CD14-positive monocyte (primary cell): ENCODE results near the gene COL4A5. TPM values are rescaled to one million over a fixed set of nuclear protein-coding genes. Genes with fewer than 3 reads are reported as not detected.
A peak's percentile ranks its signal among the peaks of the same experiment; 100 is the strongest.

Experiments
- DNase-seq, 3 donors: peaks; one replicate each; pipeline ENCODE4 v3.0.0-alpha.2; 2011 to 2022
- H2AFZ ChIP-seq: 2 replicates; pipeline ENCODE4 v1.6.0; 2012; ENCODE audit warnings: mild to moderate bottlenecking, low read depth, low read length, inconsistent platforms; ENCODE audit not compliant: insufficient read depth, poor library complexity, severe bottlenecking
- H3K27ac ChIP-seq, 2 donors: 1 replicate in 1 of 2; 2 replicates in 1 of 2; pipeline ENCODE4 v1.5.1; 2012 to 2013; ENCODE audit warnings: low read length in 2 of 2, control low read depth in 1 of 2, inconsistent platforms in 1 of 2, low read depth in 1 of 2, mild to moderate bottlenecking in 1 of 2
- H3K27me3 ChIP-seq, 2 donors: one replicate each; pipeline versions ENCODE4 v1.6.0 to v1.6.1; 2011 to 2013; ENCODE audit warnings: low read length in 2 of 2; ENCODE audit not compliant: control insufficient read depth in 2 of 2, insufficient read depth in 2 of 2
- H3K36me3 ChIP-seq, 2 donors: replicated peaks in 1 of 2; 1 replicate in 1 of 2; 2 replicates in 1 of 2; pipeline versions ENCODE4 v1.5.1 to v1.6.1; 2012 to 2013; ENCODE audit warnings: low read length in 2 of 2, control low read depth in 1 of 2, inconsistent platforms in 1 of 2, mild to moderate bottlenecking in 1 of 2; ENCODE audit not compliant: insufficient read depth in 2 of 2, control insufficient read depth in 1 of 2
- H3K4me1 ChIP-seq, 2 donors: 1 replicate in 1 of 2; 2 replicates in 1 of 2; pipeline versions ENCODE4 v1.5.1 to v1.6.1; 2012 to 2013; ENCODE audit warnings: low read length in 2 of 2, control low read depth in 1 of 2, inconsistent platforms in 1 of 2, mild to moderate bottlenecking in 1 of 2, moderate library complexity in 1 of 2; ENCODE audit not compliant: insufficient read depth in 2 of 2, control insufficient read depth in 1 of 2
- H3K4me2 ChIP-seq: replicated peaks from 2 replicates; pipeline ENCODE3; 2012; ENCODE audit warnings: low read length, moderate library complexity, mild to moderate bottlenecking; ENCODE audit not compliant: poor library complexity, severe bottlenecking; ENCODE audit errors: extremely low read depth
- H3K4me3 ChIP-seq, 3 experiments: fragments of 200-600 bp in 1 of 3; sonication (generic) in 1 of 3; replicated peaks in 1 of 3; 1 replicate in 2 of 3; 2 replicates in 1 of 3; pipeline ENCODE4 v1.5.1; 2011 to 2013; ENCODE audit warnings: low read length in 3 of 3, mild to moderate bottlenecking in 3 of 3, control low read depth in 2 of 3, low read depth in 2 of 3, inconsistent platforms in 1 of 3, moderate library complexity in 1 of 3
- H3K79me2 ChIP-seq: 2 replicates; pipeline ENCODE4 v1.6.0; 2012; ENCODE audit warnings: mild to moderate bottlenecking, control low read depth, inconsistent platforms, low read length, moderate library complexity; ENCODE audit not compliant: insufficient read depth
- H3K9ac ChIP-seq: 2 replicates; pipeline ENCODE4 v1.6.0; 2017; ENCODE audit warnings: low read length, mild to moderate bottlenecking; ENCODE audit not compliant: insufficient read depth, poor library complexity, severe bottlenecking
- H3K9me3 ChIP-seq, 2 donors: replicated peaks in 1 of 2; 1 replicate in 1 of 2; 2 replicates in 1 of 2; pipeline versions ENCODE4 v1.5.1 to v1.6.1; 2012 to 2013; ENCODE audit warnings: low read length in 2 of 2, control low read depth in 1 of 2; ENCODE audit not compliant: control insufficient read depth in 1 of 2, insufficient read depth in 1 of 2
- H4K20me1 ChIP-seq: 2 replicates; pipeline ENCODE4 v1.6.0; 2012; ENCODE audit warnings: mild to moderate bottlenecking, low read length, control low read depth, moderate library complexity; ENCODE audit not compliant: insufficient read depth
- H3K27ac Mint-ChIP-seq, 7 donors: one replicate each; pipeline ENCODE4 v1.8.0; 2020; ENCODE audit warnings: mild to moderate bottlenecking in 7 of 7, mixed read lengths in 7 of 7, moderate library complexity in 6 of 7, inconsistent platforms in 2 of 7
- H3K27me3 Mint-ChIP-seq, 3 donors: one replicate each; pipeline ENCODE4 v1.8.0; 2021 to 2022; ENCODE audit warnings: low read depth in 3 of 3, mild to moderate bottlenecking in 3 of 3, mixed read lengths in 3 of 3, moderate library complexity in 3 of 3, inconsistent platforms in 1 of 3
- H3K36me3 Mint-ChIP-seq, 2 donors: one replicate each; pipeline ENCODE4 v1.8.0; 2020; ENCODE audit warnings: mixed read lengths in 2 of 2, inconsistent platforms in 1 of 2, mild to moderate bottlenecking in 1 of 2
- H3K4me1 Mint-ChIP-seq: one replicate; pipeline ENCODE4 v1.8.0; 2020; ENCODE audit warnings: mild to moderate bottlenecking, mixed read lengths
- H3K4me3 Mint-ChIP-seq, 2 donors: one replicate each; pipeline ENCODE4 v1.8.0; 2020; ENCODE audit warnings: mild to moderate bottlenecking in 2 of 2, mixed read lengths in 2 of 2, moderate library complexity in 1 of 2
- H3K9me3 Mint-ChIP-seq, 7 donors: one replicate each; pipeline ENCODE4 v1.8.0; 2020 to 2022; ENCODE audit warnings: mixed read lengths in 7 of 7, mild to moderate bottlenecking in 6 of 7, moderate library complexity in 6 of 7, inconsistent platforms in 2 of 7
- CTCF ChIP-seq: fragments of 200-600 bp; IDR thresholded peaks from one replicate; pipeline ENCODE4 v1.8.0; 2022; ENCODE audit warnings: antibody characterized with exemption, mild to moderate bottlenecking
- WGBS: methylation state at CpG from one replicate; pipeline ENCODE4 v1.1.5; 2013; ENCODE audit warnings: missing lambda C conversion rate; ENCODE audit not compliant: insufficient coverage; 5-methylcytosine and 5-hydroxymethylcytosine counted together
- intact Hi-C, 2 donors: fragments of 100-400 bp; cut with micrococcal nuclease; formaldehyde crosslinking; loops; one replicate each; pipeline versions ENCODE4 v1.15.0 to v1.15.1; 2023
- polyA plus RNA-seq, 3 donors: library from polyadenylated mRNA; depleted of rRNA in 1 of 3; unstranded in 2 of 3; stranded (reverse) in 1 of 3; fragments of 300-500 nt in 2 of 3; fragments of >200 nt in 1 of 3; fragmentation: Illumina TruSeq in 2 of 3; gene quantifications; 1 replicate in 2 of 3; 2 replicates in 1 of 3; pipeline ENCODE4 v1.2.3, GENCODE V29; 2012 to 2021

Gene COL4A5
- polyA plus RNA-seq, 3 donors = not detected

DNA sequence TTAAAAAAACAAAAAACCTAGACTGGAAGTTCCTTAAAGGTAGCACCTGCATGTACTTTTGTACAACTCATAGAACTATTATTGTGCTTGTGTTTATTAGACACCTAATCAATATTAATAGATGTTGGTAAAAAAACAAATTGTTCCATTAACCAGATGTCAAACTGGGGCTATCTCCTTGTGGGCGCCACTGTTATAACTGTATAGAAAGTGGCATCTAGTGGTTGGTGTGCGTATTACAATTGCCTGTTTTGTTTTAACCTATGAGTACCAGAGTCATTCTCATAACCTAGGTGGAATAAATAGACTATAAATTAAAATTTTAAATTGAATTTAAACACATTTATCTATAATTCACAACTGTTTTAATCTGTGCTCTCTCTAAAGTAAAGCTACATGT is 97.4 kb downstream of the COL4A5 start:
- peaks cover 0 to 4% of the 10 kb centered on the region in 2 donors for H3K27me3 ChIP-seq

DNA sequence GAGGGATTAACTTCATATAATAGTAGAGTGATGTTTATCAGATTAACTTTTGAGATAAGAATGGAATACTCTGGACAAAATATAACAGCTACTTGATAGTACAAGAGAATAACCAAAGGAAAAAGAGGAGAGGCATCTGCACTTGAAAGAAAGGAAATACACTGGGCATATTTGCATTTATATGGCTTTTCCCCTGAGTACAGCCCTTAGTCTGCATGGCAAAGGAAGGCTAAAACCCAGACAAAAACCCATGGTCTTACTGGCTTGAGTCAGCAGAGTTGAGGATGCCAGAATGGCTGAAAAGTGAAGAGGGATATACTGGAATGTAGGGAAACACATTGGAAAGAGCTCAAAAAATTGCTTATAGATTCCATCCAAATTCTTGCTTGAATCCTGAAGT is 101.6 kb downstream of the COL4A5 start:
- Histone ChIP-seq H3K4me2 (no peak overlapping the region), H3K4me1 (no peaks in the 10 kb centered on the region), H3K27ac (no peak overlapping the region), H3K36me3 (no peaks in the 10 kb centered on the region), H3K79me2 (no peaks in the 10 kb centered on the region), H3K9ac (no peak overlapping the region), H3K4me3 (no peak overlapping the region), H3K9me3 (no peaks in the 10 kb centered on the region), H2AFZ (no peak overlapping the region), H4K20me1 (no peaks in the 10 kb centered on the region), H3K27me3 (peaks cover 0 to 2% of the 10 kb centered on the region in 2 donors)
- no peak for TF ChIP-seq CTCF
- Mint-ChIP-seq H3K9me3 (peaks cover 0 to 4% (median 0%) of the 10 kb centered on the region in 7 donors), H3K4me1 (no peaks in the 10 kb centered on the region), H3K27ac (peak overlapping the region in 1 of 7 donors; percentile 37), H3K4me3 (no peak overlapping the region), H3K36me3 (no peaks in the 10 kb centered on the region), H3K27me3 (peaks cover 0 to 4% (median 0%) of the 10 kb centered on the region in 3 donors)
- intact Hi-C loops = no loop called here
- DNase-seq = no peak

More for the DNA sequence above, 97.4 kb downstream of the COL4A5 start:
- no peak overlapping the region for H2AFZ ChIP-seq
- no CpG with 5 or more reads among the region's 2 CpGs for WGBS
- no peak overlapping the region for H3K4me2 ChIP-seq
- H3K79me2 ChIP-seq = no peaks in the 10 kb centered on the region
- no peaks in the 10 kb centered on the region for H3K9me3 ChIP-seq
- Mint-ChIP-seq H3K4me1 (no peaks in the 10 kb centered on the region), H3K36me3 (no peaks in the 10 kb centered on the region), H3K4me3 (no peak overlapping the region), H3K27ac (no peak overlapping the region), H3K27me3 (peaks cover 0 to 6% (median 0%) of the 10 kb centered on the region in 3 donors), H3K9me3 (no peaks in the 10 kb centered on the region)
- no peak overlapping the region for H3K9ac ChIP-seq
- TF ChIP-seq CTCF = peak; percentile 27
- H3K27ac ChIP-seq = no peak overlapping the region
- H3K36me3 ChIP-seq = no peaks in the 10 kb centered on the region
- no peaks in the 10 kb centered on the region for H3K4me1 ChIP-seq
- DNase-seq = no peak
- intact Hi-C loops = no loop called here
- H3K4me3 ChIP-seq = no peak overlapping the region
- H4K20me1 ChIP-seq = no peaks in the 10 kb centered on the region
